ENCODE results near the gene PHLDB3.
A peak's percentile ranks its signal among the peaks of the same experiment; 100 is the strongest.
"Not testable (repeated sequence)": the region's sequence is repeated elsewhere in the genome, so short reads cannot be mapped to it uniquely, and the experiment has no call there.

Gene PHLDB3

GRCh38 chr19:43527860-43528622 is 23.5 kb upstream of the PHLDB3 start:
- DNase-seq, result peak in 5 of 56 donors; percentile 3 to 14 (median 12)

DNA sequence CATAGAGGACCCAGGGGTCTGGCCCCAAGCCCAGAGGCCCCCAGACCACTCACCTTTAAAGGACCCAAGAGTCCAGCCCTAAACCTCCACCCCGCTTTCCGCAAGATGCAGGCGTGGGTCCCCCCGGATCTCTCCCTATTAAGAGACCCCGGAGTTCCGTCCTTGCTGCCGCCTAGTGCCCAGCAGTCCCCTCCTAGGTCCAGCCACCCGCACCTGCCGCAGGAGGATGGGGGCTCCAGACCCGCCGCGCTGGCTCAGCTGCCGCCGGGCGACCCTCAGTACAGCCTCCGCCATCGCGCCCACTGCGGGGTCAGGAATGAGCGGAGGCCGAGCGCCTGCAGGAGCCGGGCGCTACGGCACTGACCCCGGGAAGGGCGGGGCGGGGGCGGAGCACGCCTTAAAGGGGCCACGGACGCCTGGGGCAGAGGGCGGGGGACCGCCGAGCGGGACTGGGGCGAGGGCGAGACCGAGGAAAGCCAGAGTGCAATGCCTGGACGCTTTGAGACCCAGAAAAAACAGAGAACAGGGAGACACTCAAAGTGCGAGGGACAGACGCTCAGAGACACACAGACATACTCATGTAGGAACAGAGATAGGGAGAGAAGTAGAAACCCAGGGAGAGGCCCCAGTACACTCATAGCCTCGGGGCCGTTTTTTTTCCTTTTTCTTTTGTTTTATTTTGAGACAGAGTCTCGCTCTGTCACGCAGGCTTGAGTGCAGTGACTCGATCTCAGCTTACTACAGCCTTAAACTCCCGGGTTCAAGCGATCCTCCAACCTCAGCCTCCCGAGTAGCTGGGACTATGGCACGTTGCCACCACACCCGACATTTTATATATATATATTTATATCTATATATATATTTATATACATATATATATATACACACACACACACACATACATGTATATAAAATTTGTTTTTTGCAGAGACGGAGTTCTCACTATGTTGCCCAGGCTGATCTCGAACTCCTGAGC is 22.6 kb upstream of the PHLDB3 start, which contains the start of gene ETHE1:
ETHE1 (minus strand) TSS at position 318 of the 976 bp plus-strand sequence; CDS start at position 294, 24 bp downstream.
- DNase-seq, result peak in 53 of 56 donors; percentile 9 to 87 (median 63)

DNA sequence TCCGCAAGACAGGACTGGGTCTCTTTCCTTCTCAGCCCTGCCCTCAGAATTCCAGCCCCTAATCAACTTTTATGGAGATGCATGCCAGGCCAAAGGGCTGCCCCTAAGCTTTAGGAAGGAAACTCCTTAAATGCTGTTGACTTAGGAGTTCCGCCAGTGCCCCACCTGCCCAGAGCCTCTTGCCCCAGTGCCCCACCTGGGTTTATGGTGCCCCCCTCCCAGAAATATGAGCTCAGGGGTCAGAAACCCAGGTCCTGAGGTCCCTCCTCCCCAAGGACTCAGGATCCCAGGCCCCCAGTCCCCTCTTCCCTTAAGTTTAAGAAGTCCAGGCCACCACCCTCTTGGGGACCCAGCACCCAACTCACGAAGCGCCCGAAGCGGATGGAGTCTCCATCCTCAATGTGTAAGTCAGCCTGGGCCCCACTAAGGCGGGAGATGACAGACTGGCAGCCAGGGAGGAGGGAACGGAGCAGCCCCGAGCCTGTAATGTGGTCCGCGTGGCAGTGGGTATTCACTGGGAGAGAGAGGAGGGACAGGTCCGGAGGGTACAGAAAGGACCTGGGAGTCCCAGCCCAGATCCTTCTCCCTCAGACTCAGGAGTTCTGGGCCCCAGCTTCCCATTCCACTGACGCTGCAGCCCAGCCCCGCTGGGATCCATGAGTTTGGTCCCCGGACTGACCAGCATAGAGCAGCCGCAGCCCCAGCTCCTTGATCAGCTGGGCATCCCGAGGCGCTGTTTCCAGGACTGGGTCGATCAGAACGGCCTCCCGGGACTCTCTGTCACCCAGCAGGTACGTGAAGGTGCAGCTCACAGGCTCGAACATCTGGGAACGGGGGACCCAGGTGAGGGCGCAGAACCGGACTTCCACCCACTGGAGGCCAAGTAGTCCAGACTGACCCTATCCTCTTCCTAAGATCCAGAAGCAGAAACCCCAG is 21.6 kb upstream of the PHLDB3 start:
- peak in 14 of 56 donors; percentile 6 to 29 (median 20) for DNase-seq

DNA sequence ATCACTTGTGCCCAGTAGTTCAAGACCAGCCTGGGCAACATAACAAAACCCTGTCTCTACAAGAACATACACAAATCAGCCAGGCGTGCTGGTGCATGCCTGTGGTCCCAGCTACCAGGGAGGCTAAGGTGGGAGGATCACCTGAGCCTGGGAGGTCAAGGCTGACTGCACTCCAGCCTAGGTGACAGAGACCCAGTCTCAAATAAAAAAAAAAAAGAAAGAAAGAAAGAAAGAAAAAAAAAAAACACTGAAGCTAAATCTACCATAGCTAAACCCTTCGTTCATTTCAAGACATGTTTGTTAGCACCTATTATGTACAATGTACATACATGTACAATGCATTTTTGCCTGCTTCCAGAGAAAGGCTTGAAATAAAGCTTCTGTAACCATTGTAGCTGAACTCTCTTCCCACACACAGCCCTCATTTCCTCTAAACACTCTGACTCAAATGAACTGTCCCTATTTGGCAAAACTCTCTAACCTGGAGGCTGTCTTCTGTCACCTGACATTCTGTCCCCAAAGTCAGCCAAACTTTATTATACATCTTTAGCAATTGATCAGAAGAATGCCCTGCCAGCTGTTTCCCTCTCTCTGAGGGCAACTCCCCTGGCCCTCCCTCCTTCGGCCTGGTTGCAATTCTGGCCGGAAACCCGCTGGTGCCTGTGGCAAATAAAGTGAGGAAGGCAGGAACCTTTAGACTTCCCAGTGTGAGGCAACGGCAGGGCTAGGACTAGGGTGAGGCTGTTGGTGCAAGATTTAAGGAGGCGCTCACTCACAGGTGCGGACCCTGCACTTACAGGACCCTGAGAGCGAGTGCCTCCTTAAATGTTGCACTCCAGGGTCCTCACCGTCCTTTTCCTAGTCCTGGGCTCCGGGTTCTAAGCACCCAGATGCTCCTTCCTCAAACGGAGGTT is 20.6 kb upstream of the PHLDB3 start:
- peak in 28 of 56 donors; percentile 3 to 35 (median 16) for DNase-seq

DNA sequence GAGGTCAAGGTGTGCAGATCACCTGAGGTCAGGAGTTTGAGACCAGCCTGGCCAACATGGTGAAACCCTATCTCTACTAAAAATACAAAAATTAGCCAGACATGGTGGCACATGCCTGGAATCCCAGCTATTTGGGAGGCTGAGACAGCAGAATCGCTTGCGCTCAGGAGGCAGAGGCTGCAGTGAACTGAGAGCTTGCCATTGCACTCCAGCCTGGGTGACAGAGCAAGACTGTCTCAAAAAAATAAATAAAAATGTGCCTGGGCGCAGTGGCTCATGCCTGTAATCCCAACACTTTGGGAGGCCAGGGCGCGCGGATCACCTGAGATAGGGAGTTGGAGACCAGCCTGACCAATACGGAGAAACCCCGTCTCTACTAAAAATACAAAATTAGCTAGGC is 19.1 kb upstream of the PHLDB3 start:
- not testable (repeated sequence) for DNase-seq

- DNase-seq, result no peak
These were observed 18.4 kb upstream of the PHLDB3 start for GRCh38 chr19:43522929-43523328.

DNA sequence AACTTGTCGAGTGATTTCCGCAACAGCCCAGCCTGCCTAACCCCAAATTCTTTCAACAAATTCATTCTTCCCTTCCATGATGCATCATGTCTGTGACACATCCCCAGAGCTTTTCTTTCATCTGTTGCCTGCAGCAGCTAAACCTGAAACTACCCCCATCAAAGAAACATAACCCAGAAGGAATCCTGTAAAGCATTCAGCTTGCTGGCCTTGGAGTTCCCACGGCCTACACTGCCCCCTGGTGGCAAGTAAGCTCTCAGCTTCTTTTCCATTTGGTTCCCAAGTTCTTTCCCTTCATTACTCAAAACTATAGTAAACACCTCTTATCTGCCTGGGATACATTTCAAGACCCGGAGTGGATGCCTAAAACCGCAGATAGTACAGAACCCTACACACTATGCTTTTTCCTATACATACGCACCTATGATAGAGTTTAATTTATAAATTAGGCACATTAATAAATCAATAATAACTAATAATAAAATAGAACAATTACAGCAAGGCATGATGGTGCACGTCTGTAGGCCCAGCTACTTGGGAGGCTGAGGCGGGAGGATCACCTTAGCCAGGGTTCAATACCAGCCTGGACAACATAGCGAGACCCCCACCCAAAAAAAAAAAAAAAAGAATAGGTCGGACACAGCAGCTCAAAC is 15.0 kb upstream of the PHLDB3 start:
- peak in 52 of 56 donors; percentile 15 to 89 (median 59) for DNase-seq

DNA sequence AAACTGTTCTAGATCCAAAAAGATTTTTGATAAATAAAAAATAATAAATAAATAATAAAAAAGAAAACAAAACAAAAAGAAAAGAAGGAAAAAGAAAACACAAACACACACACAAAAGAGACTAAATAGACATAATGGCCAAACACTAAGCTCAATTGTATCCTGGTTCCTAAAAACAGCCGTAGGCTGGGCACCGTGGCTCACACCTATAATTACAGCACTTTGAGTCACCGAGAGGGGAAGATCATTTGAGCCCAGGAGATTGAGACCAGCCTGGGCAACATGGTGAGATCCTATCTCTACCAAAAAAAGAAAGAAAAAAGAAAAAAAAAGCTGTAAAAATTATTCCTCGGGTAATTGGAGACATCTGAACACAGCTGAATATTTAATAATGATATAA is 13.5 kb upstream of the PHLDB3 start:
- DNase-seq, result no peak

DNA sequence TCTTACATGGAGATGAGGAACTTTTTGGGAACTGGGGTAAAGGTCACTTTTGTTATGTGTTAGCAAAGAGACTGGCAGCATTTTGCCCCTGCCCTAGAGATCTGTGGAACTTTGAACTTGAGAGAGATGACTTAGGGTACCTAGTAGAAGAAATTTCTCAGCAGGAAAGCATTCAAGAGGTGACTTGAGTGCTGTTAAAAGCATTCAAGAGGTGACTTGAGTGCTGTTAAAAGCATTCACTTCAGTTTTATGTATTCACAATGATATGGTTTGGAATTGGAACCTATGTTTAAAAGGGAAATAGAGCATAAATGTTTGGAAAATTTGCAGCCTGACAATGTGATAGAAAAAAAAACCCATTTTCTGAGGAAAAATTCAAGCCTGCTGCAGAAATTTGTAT is 7.9 kb upstream of the PHLDB3 start:
- not testable (repeated sequence) for DNase-seq

GRCh38 chr19:43511324-43511723 is 6.8 kb upstream of the PHLDB3 start:
- no peak for DNase-seq

- no peak for DNase-seq
These were observed 6.2 kb upstream of the PHLDB3 start for GRCh38 chr19:43510713-43511112.

GRCh38 chr19:43507880-43508279 is 3.3 kb upstream of the PHLDB3 start:
- DNase-seq, result no peak

GRCh38 chr19:43506629-43507028 is 2.1 kb upstream of the PHLDB3 start:
- DNase-seq, result peak in 29 of 56 donors; percentile 2 to 79 (median 30)

GRCh38 chr19:43505941-43506340 is 1.4 kb upstream of the PHLDB3 start:
- no peak for DNase-seq

- no peak for DNase-seq
These were observed 575 bp upstream of the PHLDB3 start for GRCh38 chr19:43505186-43505456.

DNA sequence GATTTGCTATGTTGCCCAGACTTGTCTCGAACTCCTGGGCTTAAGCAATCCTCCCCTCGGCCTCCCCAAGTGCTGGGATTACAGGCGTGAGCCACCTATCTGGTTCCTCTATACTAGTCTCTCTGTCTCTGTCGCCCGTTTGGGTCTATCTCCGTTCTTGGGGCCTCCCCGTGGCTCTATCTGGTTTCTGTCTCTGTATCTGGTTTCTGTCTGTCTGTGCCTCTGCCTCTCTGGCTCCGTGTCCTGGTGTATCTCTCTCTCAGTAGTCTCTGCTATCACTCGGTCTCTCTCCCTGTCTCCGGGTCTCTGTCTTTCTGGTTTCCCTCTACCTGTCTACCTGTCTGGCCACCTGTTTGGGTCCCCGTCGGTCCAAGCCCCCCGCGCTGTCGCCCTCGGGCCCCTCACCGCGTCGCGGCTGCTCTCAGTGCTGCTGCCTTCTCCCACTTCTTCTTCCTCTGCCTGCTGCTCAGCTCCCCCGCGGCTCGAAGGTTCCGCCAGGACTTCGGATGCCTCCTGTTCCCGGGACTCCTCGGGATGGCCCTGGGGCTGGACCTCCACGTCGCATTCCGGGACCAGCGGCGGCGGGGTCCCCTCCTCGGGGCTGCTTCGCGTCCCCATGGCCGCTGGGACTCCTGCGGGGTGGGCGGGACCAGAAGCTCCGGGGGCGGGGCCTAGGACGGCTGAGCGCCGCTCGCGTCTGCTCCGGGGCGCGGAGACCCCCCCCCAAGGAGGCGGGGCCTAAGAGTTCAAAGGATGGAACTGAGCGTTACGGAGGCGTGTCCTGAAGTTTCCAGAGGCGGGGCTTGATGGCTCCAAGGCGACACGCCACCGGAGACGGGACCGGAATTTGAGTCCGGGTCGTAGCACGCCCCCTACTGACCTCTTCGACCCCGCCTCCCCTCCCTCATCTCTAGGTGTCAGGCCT is 783 bp downstream of the PHLDB3 start:
- DNase-seq, result peak; percentile 52 to 98 (median 90)

- DNase-seq, result no peak
These were observed 2.0 kb downstream of the PHLDB3 start for GRCh38 chr19:43502419-43502976.

All from nucleus accumbens (tissue), 56 donors.